K562 (cell line): ENCODE results near the gene PCBD1. TPM values are rescaled to one million over a fixed set of nuclear protein-coding genes. Genes with fewer than 3 reads are reported as not detected.

Experiments
- ATAC-seq: fragments of 200-7000 bp; cut with Tn5 transposase; 3 replicates; pipeline ENCODE4 v1.9.1; 2020; ENCODE audit warnings: moderate library complexity
- BruUV-seq: library from RNA; stranded (reverse); fragments of 400-500 nt; replicated peaks from 2 replicates; lab custom pipeline; 2021; lab: Mats Ljungman, UMichigan
- CTCF ChIA-PET: fragments of 300-600 bp; formaldehyde crosslinking; extraction: SDS; loops from one replicate; lab custom pipeline; 2021; ENCODE audit warnings: low intra/inter-chr PET ratio; lab: Yijun Ruan, JAX
- POLR2A ChIA-PET: fragments of 300-600, 350-650 bp; sonication (Branson Sonifier 250); formaldehyde crosslinking; extraction: SDS; loops from one replicate; lab custom pipeline; 2021; ENCODE audit warnings: antibody characterized with exemption, inconsistent platforms; lab: Yijun Ruan, JAX
- DNase-seq, 4 experiments: peaks; one replicate each; pipeline versions ENCODE4 v3.0.0 to v3.0.0-alpha.2; 2011 to 2018; ENCODE audit warnings: low spot score in 3 of 4, mixed read lengths in 3 of 4; ENCODE audit errors: extremely low read depth in 1 of 4
- FAIRE-seq: peaks from 2 replicates; lab custom pipeline; 2011; peaks lifted over from hg19 to GRCh38; lab: Jason Lieb, UNC
- H2AFZ ChIP-seq: 2 replicates; pipeline ENCODE4 v1.6.0; 2011; ENCODE audit warnings: low read depth, low read length, control low read depth, inconsistent platforms
- H3K27ac ChIP-seq: fragments of 200-600 bp; 3 replicates; pipeline ENCODE4 v1.8.0; 2011; ENCODE audit warnings: low read depth, mild to moderate bottlenecking, control low read depth, inconsistent platforms, low read length, moderate library complexity, mixed read lengths; ENCODE audit errors: extremely low read depth
- H3K27me3 ChIP-seq, 2 experiments: fragments of 300-600 bp in 1 of 2; 2 replicates in 1 of 2; 3 replicates in 1 of 2; pipeline versions ENCODE4 v1.6.0 to v1.8.0; 2011; ENCODE audit warnings: inconsistent platforms in 2 of 2, low read length in 2 of 2, mild to moderate bottlenecking in 1 of 2, mixed read lengths in 1 of 2, moderate library complexity in 1 of 2; ENCODE audit not compliant: control insufficient read depth in 2 of 2, insufficient read depth in 2 of 2
- H3K36me3 ChIP-seq: fragments of 300-600 bp; 3 replicates; pipeline ENCODE4 v1.8.0; 2011; ENCODE audit warnings: mild to moderate bottlenecking, low read length, inconsistent platforms; ENCODE audit not compliant: control insufficient read depth, insufficient read depth
- H3K4me1 ChIP-seq, 2 experiments: fragments of 200-600 bp in 1 of 2; replicated peaks in 1 of 2; 2 replicates in 1 of 2; 3 replicates in 1 of 2; pipeline versions ENCODE4 v1.5.1 to v1.8.0; 2011; ENCODE audit warnings: inconsistent platforms in 2 of 2, low read length in 2 of 2, mild to moderate bottlenecking in 1 of 2, mixed read lengths in 1 of 2, moderate library complexity in 1 of 2; ENCODE audit not compliant: control insufficient read depth in 2 of 2, insufficient read depth in 2 of 2
- H3K4me2 ChIP-seq: 2 replicates; pipeline ENCODE4 v1.6.1; 2011; ENCODE audit warnings: low read length, control low read depth, inconsistent platforms, mixed read lengths; ENCODE audit not compliant: insufficient read depth
- H3K4me3 ChIP-seq: fragments of 200-600 bp; sonication (generic), shearing (Covaris generic); 2 replicates; pipeline ENCODE4 v1.5.1; 2016; ENCODE audit warnings: control low read depth, inconsistent platforms
- H3K79me2 ChIP-seq: fragments of 200-600 bp; 3 replicates; pipeline ENCODE4 v1.8.0; 2011; ENCODE audit warnings: low read length, inconsistent platforms; ENCODE audit not compliant: control insufficient read depth, insufficient read depth
- H3K9ac ChIP-seq, 2 experiments: 2 replicates each; pipeline versions ENCODE4 v1.6.0 to v1.6.1; 2011; ENCODE audit warnings: low read depth in 2 of 2, low read length in 2 of 2, control low read depth in 1 of 2, inconsistent platforms in 1 of 2, mild to moderate bottlenecking in 1 of 2, mixed read lengths in 1 of 2; ENCODE audit not compliant: insufficient read depth in 1 of 2
- H3K9me1 ChIP-seq: one replicate; pipeline ENCODE4 v1.6.0; 2011; ENCODE audit warnings: inconsistent platforms, mild to moderate bottlenecking, low read length, moderate library complexity; ENCODE audit not compliant: control insufficient read depth, insufficient read depth
- H3K9me3 ChIP-seq: replicated peaks from 2 replicates; pipeline ENCODE4 v1.5.1; 2011; ENCODE audit warnings: low read depth, low read length, inconsistent platforms; ENCODE audit not compliant: control insufficient read depth, insufficient read depth
- H4K20me1 ChIP-seq: replicated peaks from 2 replicates; pipeline ENCODE4 v1.6.1; 2011; ENCODE audit warnings: low read length, inconsistent platforms, mixed read lengths; ENCODE audit not compliant: control insufficient read depth, insufficient read depth
- BCL6 ChIP-seq: fragments of 250-450 bp; sonication (Bioruptor Pico); IDR thresholded peaks from 2 replicates; pipeline ENCODE4 v1.4.0; 2020
- CHCHD3 ChIP-seq: fragments of 250-450 bp; sonication (Bioruptor Pico); IDR thresholded peaks from 2 replicates; pipeline ENCODE4 v2.1.2; 2022; ENCODE audit warnings: mild to moderate bottlenecking
- E2F1 ChIP-seq: sonication (generic); formaldehyde crosslinking; IDR thresholded peaks from 2 replicates; pipeline ENCODE4 v1.8.1; 2023; ENCODE audit warnings: mild to moderate bottlenecking, missing genetic modification reagents, moderate library complexity
- FOXJ3 ChIP-seq: sonication (generic); formaldehyde crosslinking; IDR thresholded peaks from 2 replicates; pipeline ENCODE4 v1.4.0; 2020; ENCODE audit warnings: mild to moderate bottlenecking, missing genetic modification reagents
- HBP1 ChIP-seq: fragments of 450-650 bp; formaldehyde crosslinking; IDR thresholded peaks from 2 replicates; pipeline ENCODE4 v1.4.0; 2022; ENCODE audit warnings: missing genetic modification characterization
- HIVEP1 ChIP-seq: fragments of 250-450 bp; sonication (Bioruptor Pico); IDR thresholded peaks from 2 replicates; pipeline ENCODE4 v1.4.0; 2020; ENCODE audit warnings: mild to moderate bottlenecking
- JUNB ChIP-seq: fragments of 450-650 bp; formaldehyde crosslinking; conservative IDR thresholded peaks from 2 replicates; pipeline ENCODE4 v1.4.0; 2020; ENCODE audit warnings: mild to moderate bottlenecking
- KLF6 ChIP-seq: fragments of 250-450 bp; sonication (Bioruptor Pico); IDR thresholded peaks from 2 replicates; pipeline ENCODE4 v1.4.0; 2020; ENCODE audit warnings: mild to moderate bottlenecking, moderate library complexity, borderline replicate concordance
- MCM3 ChIP-seq: fragments of 450-650 bp; IDR thresholded peaks from 2 replicates; pipeline ENCODE4 v1.6.1; 2016
- MEF2D ChIP-seq: conservative IDR thresholded peaks from 2 replicates; pipeline ENCODE4 v1.6.1; 2016; ENCODE audit warnings: low read depth, missing genetic modification characterization, missing compliant biosample characterization
- PATZ1 ChIP-seq: fragments of 250-450 bp; sonication (Bioruptor Pico); IDR thresholded peaks from 2 replicates; pipeline ENCODE4 v1.5.0; 2020; ENCODE audit warnings: mild to moderate bottlenecking, borderline replicate concordance
- POLR3A ChIP-seq: IDR thresholded peaks from 2 replicates; pipeline ENCODE4 v1.6.1; 2011; ENCODE audit warnings: borderline replicate concordance, mild to moderate bottlenecking, moderate library complexity; ENCODE audit not compliant: insufficient read length, insufficient read depth; ENCODE audit errors: extremely low read depth
- SFPQ ChIP-seq: fragments of 200-400 bp; formaldehyde crosslinking; IDR thresholded peaks from 2 replicates; pipeline ENCODE4 v1.6.1; 2017; ENCODE audit warnings: mild to moderate bottlenecking, low read depth, low read length, moderate library complexity
- SLC30A9 ChIP-seq: fragments of 250-450 bp; sonication (Bioruptor Pico); IDR thresholded peaks from 2 replicates; pipeline ENCODE4 v1.8.0; 2022; ENCODE audit warnings: mild to moderate bottlenecking, moderate library complexity
- THAP7 ChIP-seq: fragments of 250-450 bp; sonication (Bioruptor Pico); IDR thresholded peaks from 2 replicates; pipeline ENCODE4 v1.5.0; 2021
- ZNF143 ChIP-seq: sonication (generic); formaldehyde crosslinking; IDR thresholded peaks from 2 replicates; pipeline ENCODE4 v1.9.0; 2022; ENCODE audit warnings: mild to moderate bottlenecking, missing genetic modification reagents
- WGBS: fragments of 100-300 bp; shearing (Covaris generic); methylation state at CpG from one replicate; pipeline ENCODE4 v1.1.6; 2016; ENCODE audit warnings: low coverage, mixed read lengths; ENCODE audit not compliant: insufficient coverage; ENCODE audit errors: missing lambda C conversion rate; 5-methylcytosine and 5-hydroxymethylcytosine counted together
- in situ Hi-C: fragments of 300-500 bp; cut with MboI; formaldehyde crosslinking; loops from 4 replicates; pipeline ENCODE4 v1.15.0; 2018; ENCODE audit warnings: inconsistent platforms, mixed read lengths
- intact Hi-C: fragments of 100-400 bp; cut with micrococcal nuclease; formaldehyde crosslinking; loops from 2 replicates; pipeline ENCODE4 v1.14.2; 2022
- polyA plus RNA-seq, 8 experiments: library from polyadenylated mRNA; depleted of rRNA in 4 of 8; stranded (reverse) in 5 of 8; unstranded in 3 of 8; fragments of >200 nt; fragmentation: Nextera tagmentation in 2 of 8; fragmentation: Illumina TruSeq in 1 of 8; extraction: Ambion mirVana in 2 of 8; extraction: Trizol in 1 of 8; gene quantifications; 2 replicates each; pipeline versions ENCODE4 v1.2.1 to v1.2.3, GENCODE V29; 2011 to 2014; ENCODE audit warnings: inconsistent platforms in 1 of 8, missing spikeins in 1 of 8
- total RNA-seq, 7 experiments: library from RNA; depleted of rRNA in 6 of 7; stranded (reverse); fragments of >200 nt in 6 of 7; fragmentation: Illumina TruSeq in 2 of 7; extraction: Trizol in 2 of 7; gene quantifications; 2 replicates each; pipeline versions ENCODE4 v1.2.1 to v1.2.3, GENCODE V29; 2011 to 2021; ENCODE audit warnings: low replicate concordance in 1 of 7

The PCBD1 gene
- total and polyA plus RNA-seq, 9 of the 15 experiments (the other 6 are each of a cell fraction or from before 2014, with no cell fraction given): 14.6 to 109 (median 57.0) TPM

GRCh38 chr10:70912556-70912955 is 24.2 kb upstream of the PCBD1 start:
- Histone ChIP-seq H3K4me1 (no peaks in the 10 kb centered on the region), H3K4me2 (no peak overlapping the region), H4K20me1 (peaks cover 17% of the 10 kb centered on the region), H2AFZ (no peak overlapping the region), H3K9me3 (no peaks in the 10 kb centered on the region), H3K27me3 (peaks cover 29 to 83% of the 10 kb centered on the region in 2 experiments), H3K9me1 (no peaks in the 10 kb centered on the region), H3K4me3 (no peak overlapping the region), H3K79me2 (no peaks in the 10 kb centered on the region), H3K36me3 (no peaks in the 10 kb centered on the region), H3K27ac (no peak overlapping the region), H3K9ac (no peak overlapping the region)
- no peak for DNase-seq
- no peak for FAIRE-seq
- in situ Hi-C loops (no loop called here), intact Hi-C loops (no loop called here)
- CTCF ChIA-PET: no interaction called here
- POLR2A ChIA-PET: interaction anchor here (1.5 kb wide), 1 partner anchor 10 kb away, joined by 4 read pairs; no protein-coding TSS in a partner anchor
- no TSS peak for BruUV-seq
- no peak for ATAC-seq
- whole genome bisulfite sequencing: 3% methylated on average over 5 of the region's 5 CpGs
- no peak for TF ChIP-seq SFPQ
- TF ChIP-seq HIVEP1 (CRISPR knock-in tag): no peak
- TF ChIP-seq FOXJ3 (CRISPR knock-in tag): no peak
- TF ChIP-seq E2F1 (CRISPR knock-in tag): no peak
- TF ChIP-seq HBP1 (CRISPR knock-in tag): no peak
- no peak for TF ChIP-seq CHCHD3 (CRISPR knock-in tag)
- no peak for TF ChIP-seq POLR3A
- TF ChIP-seq SLC30A9 (CRISPR knock-in tag): no peak
- TF ChIP-seq MEF2D (tag): no peak
- TF ChIP-seq KLF6 (CRISPR knock-in tag): no peak
- no peak for TF ChIP-seq BCL6
- TF ChIP-seq PATZ1 (CRISPR knock-in tag): no peak
- TF ChIP-seq JUNB (CRISPR knock-in tag): no peak
- no peak for TF ChIP-seq ZNF143
- TF ChIP-seq MCM3: no peak
- no peak for TF ChIP-seq THAP7
